Testis (tissue), 3 donors: ENCODE data around the gene ASCL1. TPM values are rescaled to one million over a fixed set of nuclear protein-coding genes. Genes with fewer than 3 reads are reported as not detected.
A peak's percentile ranks its signal among the peaks of the same experiment; 100 is the strongest.

Source experiments
- DNase-seq: peaks from one replicate; pipeline ENCODE4 v3.0.0-alpha.2; 2019
- H3K27ac ChIP-seq, 2 donors: fragments of 200-600 bp; sonication (generic); one replicate each; pipeline ENCODE4 v1.5.1; 2019
- H3K27me3 ChIP-seq: fragments of 200-600 bp; sonication (generic); one replicate; pipeline ENCODE4 v1.5.1; 2019
- H3K36me3 ChIP-seq: fragments of 200-600 bp; sonication (generic); one replicate; pipeline ENCODE4 v1.5.1; 2017; ENCODE audit warnings: low read depth; ENCODE audit errors: missing control alignments
- H3K4me1 ChIP-seq: fragments of 200-600 bp; sonication (generic); one replicate; pipeline ENCODE4 v1.5.1; 2019
- H3K4me3 ChIP-seq, 2 donors: fragments of 200-600 bp; sonication (generic); one replicate each; pipeline ENCODE4 v1.5.1; 2017 to 2019
- H3K9me3 ChIP-seq: fragments of 200-600 bp; sonication (generic); one replicate; pipeline ENCODE4 v1.5.1; 2017
- POLR2A ChIP-seq: fragments of 450-650 bp; IDR thresholded peaks from one replicate; pipeline ENCODE4 v1.6.1; 2017; ENCODE audit warnings: antibody characterized with exemption, mild to moderate bottlenecking, moderate library complexity
- WGBS, 2 donors: methylation state at CpG; one replicate each; pipeline ENCODE4 v1.1.5; 2018; 5-methylcytosine and 5-hydroxymethylcytosine counted together
- intact Hi-C: fragments of 100-400 bp; cut with DNase I; formaldehyde crosslinking; loops from one replicate; pipeline ENCODE4 v1.15.1; 2023; ENCODE audit warnings: low total_unique reads
- polyA plus RNA-seq: library from polyadenylated mRNA; stranded (reverse); fragments of 350-450 nt; fragmentation: Illumina TruSeq; extraction: RNeasy Lipid Tissue Mini Kit (QIAGEN cat#74804); gene quantifications from one replicate; pipeline ENCODE4 v1.2.3, GENCODE V29; 2014; ENCODE audit warnings: low read depth, low replicate concordance; ENCODE audit not compliant: insufficient read depth
- total RNA-seq, 2 donors: library from RNA; depleted of rRNA; stranded (reverse); fragments of >200 nt; gene quantifications; one replicate each; pipeline ENCODE4 v1.2.3, GENCODE V29; 2016
- TF ChIP-seq, protein P1 (sequence below), 3 experiments: fragments of 450-650 bp in 2 of 3; fragments of 200-600 bp in 1 of 3; sonication (generic) in 1 of 3; IDR thresholded peaks; one replicate each; pipeline ENCODE4 v1.5.1; 2016 to 2019; ENCODE audit warnings: antibody characterized with exemption in 3 of 3, mild to moderate bottlenecking in 2 of 3, moderate library complexity in 1 of 3

ASCL1 gene
- total and polyA plus RNA-seq, 3 donors from 2014 or later: 0.25 to 0.71 (median 0.33) TPM

DNA sequence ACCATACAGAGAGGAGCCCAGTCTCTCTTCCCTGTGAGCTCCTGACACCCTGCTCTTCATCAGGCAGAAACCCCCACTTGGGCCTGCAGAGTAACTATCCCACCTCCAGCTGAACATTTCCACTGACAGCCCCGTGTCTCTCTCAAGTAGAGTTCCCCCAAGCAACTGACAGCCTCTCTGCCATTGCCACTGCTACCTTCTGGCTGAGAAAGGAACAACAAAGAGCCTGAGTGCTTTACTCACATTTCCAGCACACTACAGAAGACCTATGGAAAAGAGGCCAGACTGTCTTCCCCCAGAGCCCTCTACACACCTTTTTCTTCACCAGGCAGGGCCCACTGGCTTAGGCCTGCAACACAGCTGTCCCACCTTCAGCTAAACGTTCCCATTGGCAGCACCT is 18.4 kb upstream of the ASCL1 start:
- intact Hi-C loops: no loop called here
- no peaks in the 10 kb centered on the region for H3K27me3 ChIP-seq
- no peak overlapping the region for H3K27ac ChIP-seq
- 65 to 76% methylated on average over 2 of the region's 2 CpGs for whole genome bisulfite sequencing, 2 donors
- no peak overlapping the region for H3K4me3 ChIP-seq
- H3K36me3 ChIP-seq: no peaks in the 10 kb centered on the region
- no peak for DNase-seq
- TF ChIP-seq, protein P1, sequence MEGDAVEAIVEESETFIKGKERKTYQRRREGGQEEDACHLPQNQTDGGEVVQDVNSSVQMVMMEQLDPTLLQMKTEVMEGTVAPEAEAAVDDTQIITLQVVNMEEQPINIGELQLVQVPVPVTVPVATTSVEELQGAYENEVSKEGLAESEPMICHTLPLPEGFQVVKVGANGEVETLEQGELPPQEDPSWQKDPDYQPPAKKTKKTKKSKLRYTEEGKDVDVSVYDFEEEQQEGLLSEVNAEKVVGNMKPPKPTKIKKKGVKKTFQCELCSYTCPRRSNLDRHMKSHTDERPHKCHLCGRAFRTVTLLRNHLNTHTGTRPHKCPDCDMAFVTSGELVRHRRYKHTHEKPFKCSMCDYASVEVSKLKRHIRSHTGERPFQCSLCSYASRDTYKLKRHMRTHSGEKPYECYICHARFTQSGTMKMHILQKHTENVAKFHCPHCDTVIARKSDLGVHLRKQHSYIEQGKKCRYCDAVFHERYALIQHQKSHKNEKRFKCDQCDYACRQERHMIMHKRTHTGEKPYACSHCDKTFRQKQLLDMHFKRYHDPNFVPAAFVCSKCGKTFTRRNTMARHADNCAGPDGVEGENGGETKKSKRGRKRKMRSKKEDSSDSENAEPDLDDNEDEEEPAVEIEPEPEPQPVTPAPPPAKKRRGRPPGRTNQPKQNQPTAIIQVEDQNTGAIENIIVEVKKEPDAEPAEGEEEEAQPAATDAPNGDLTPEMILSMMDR (IDR thresholded peaks at IDR 0.05): no peak
- TF ChIP-seq POLR2A: no peak
- no peaks in the 10 kb centered on the region for H3K4me1 ChIP-seq
- H3K9me3 ChIP-seq: no peaks in the 10 kb centered on the region

DNA sequence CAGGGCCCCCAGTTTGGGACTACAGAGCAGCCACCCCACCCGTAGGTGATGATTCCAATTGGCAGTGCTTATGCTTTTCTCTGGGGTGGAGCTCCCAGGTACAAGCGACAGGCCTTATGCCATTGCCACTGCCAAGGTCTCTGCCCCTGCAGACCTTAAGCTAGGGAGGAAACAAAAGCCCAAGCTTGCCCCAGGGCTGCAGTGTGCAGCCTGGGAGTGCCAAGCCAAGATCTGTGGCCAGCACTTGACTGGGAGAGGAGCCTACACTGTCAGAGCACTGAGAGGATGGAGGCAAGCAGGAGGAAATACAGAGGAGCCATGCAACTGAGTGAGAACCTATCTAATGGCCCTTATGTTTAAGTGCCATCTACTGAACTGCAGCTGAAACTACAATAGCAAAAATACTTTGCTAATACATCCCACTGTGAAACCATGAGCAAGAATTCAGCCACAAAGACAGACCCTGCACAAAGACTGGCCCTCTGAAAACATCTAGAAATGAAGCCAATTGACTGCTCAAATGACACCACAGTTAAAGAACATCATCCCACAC is 17.7 kb upstream of the ASCL1 start:
- no peak for DNase-seq
- no peaks in the 10 kb centered on the region for H3K4me1 ChIP-seq
- WGBS, 2 donors: 84 to 100% methylated on average over 2 of the region's 2 CpGs
- no peaks in the 10 kb centered on the region for H3K27me3 ChIP-seq
- intact Hi-C loops: no loop called here
- no peak overlapping the region for H3K27ac ChIP-seq
- no peaks in the 10 kb centered on the region for H3K9me3 ChIP-seq
- no peaks in the 10 kb centered on the region for H3K36me3 ChIP-seq
- TF ChIP-seq, protein P1 (IDR thresholded peaks at IDR 0.05): no peak
- no peak for TF ChIP-seq POLR2A
- H3K4me3 ChIP-seq: no peak overlapping the region

DNA sequence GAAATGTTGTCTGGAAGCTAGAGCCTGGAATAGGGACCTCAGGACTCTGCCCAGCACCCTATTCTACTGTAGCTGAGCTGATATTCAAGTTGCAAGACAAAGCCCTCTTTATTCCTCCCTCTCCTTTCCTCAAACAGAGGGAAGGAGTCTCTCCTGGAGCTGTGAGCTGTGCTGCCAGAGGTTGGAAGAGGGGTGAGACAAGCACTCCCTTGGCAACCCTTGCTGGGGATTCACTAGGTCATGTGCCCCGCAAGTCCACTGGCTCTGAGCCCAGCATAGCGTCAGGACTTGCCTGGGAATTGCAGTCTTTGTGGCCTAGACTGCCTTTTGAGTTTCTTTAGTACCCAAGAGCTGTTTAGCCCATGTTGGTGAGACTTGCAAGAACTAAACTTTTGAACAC is 11.4 kb upstream of the ASCL1 start:
- Histone ChIP-seq H3K9me3 (no peaks in the 10 kb centered on the region), H3K27me3 (no peaks in the 10 kb centered on the region), H3K4me1 (no peaks in the 10 kb centered on the region), H3K4me3 (no peak overlapping the region), H3K27ac (no peak overlapping the region), H3K36me3 (no peaks in the 10 kb centered on the region)
- 64 to 73% methylated on average over 2 of the region's 2 CpGs for WGBS, 2 donors
- no peak for DNase-seq
- intact Hi-C loops: loop anchor here (5.0 kb wide), 1 partner anchor 601 kb away; no protein-coding TSS in a partner anchor
- TF ChIP-seq POLR2A: no peak
- TF ChIP-seq, protein P1 (IDR thresholded peaks at IDR 0.05): no peak

DNA sequence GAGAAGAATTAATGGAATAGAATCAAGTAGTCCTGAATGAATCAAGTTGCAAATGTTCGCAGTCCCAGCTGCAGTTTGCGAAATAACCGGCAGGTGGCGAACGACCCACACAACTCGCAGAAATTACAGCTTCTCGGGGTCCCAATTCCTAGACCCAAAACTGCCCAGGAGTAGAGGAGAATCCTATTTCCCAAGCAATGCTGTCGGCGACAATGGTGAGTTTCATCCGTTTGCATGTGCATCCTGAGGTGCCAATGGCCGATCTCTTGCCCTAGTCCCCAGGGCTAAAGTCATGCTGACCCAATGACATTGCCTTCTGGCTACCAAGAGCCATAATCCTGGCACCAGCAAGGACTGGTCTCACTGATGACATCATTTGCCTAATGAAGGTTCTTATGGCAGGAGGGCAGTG is 8.5 kb upstream of the ASCL1 start:
- H3K36me3 ChIP-seq: no peaks in the 10 kb centered on the region
- H3K4me1 ChIP-seq: no peaks in the 10 kb centered on the region
- peak; percentile 85 for DNase-seq
- TF ChIP-seq POLR2A: no peak
- TF ChIP-seq, protein P1 (IDR thresholded peaks at IDR 0.05): peak; percentile 84 to 98 (median 91)
- WGBS, 2 donors: 5 to 10% methylated on average over 11 of the region's 11 CpGs
- H3K27ac ChIP-seq: no peak overlapping the region
- no peaks in the 10 kb centered on the region for H3K27me3 ChIP-seq
- intact Hi-C loops: loop anchor here (5.0 kb wide), 1 partner anchor 598 kb away; no protein-coding TSS in a partner anchor
- no peaks in the 10 kb centered on the region for H3K9me3 ChIP-seq
- H3K4me3 ChIP-seq: no peak overlapping the region
